ENCODE results near the gene FREY1.

- TF ChIP-seq EP300 (IDR thresholded peaks at IDR 0.05; ENCODE audit: borderline replicate concordance in 1 of 2, low read depth in 2 of 2, low read length in 2 of 2) (no peak), ZNF274 (IDR thresholded peaks at IDR 0.05; ENCODE audit: borderline replicate concordance, extremely low read depth, low read length) (no peak)
Observed at GRCh38 chr11:45929486-45930030, 22.5 kb upstream of the FREY1 start.
